Fibroblast of lung (primary cell): Measurements from ENCODE around the gene EPO. TPM values are rescaled to one million over a fixed set of nuclear protein-coding genes. Genes with fewer than 3 reads are reported as not detected.
"Not testable (repeated sequence)": the region's sequence is repeated elsewhere in the genome, so short reads cannot be mapped to it uniquely, and the experiment has no call there.

Experiments
- DNase-seq, 2 donors: peaks; one replicate each; pipeline versions ENCODE4 v3.0.0 to v3.0.0-alpha.2; 2010; ENCODE audit warnings: low read depth in 2 of 2
- H2AFZ ChIP-seq: 2 replicates; pipeline ENCODE4 v1.5.1; 2012; ENCODE audit warnings: low read length, control low read depth, inconsistent platforms
- H3K27ac ChIP-seq: 2 replicates; pipeline ENCODE4 v1.5.1; 2011; ENCODE audit warnings: low read length, control low read depth; ENCODE audit not compliant: insufficient read depth
- H3K27me3 ChIP-seq: 2 replicates; pipeline ENCODE4 v1.5.1; 2011; ENCODE audit warnings: mild to moderate bottlenecking, low read length; ENCODE audit not compliant: control insufficient read depth, insufficient read depth
- H3K36me3 ChIP-seq: 2 replicates; pipeline ENCODE4 v1.5.1; 2011; ENCODE audit warnings: low read length; ENCODE audit not compliant: control insufficient read depth, insufficient read depth
- H3K4me1 ChIP-seq: 2 replicates; pipeline ENCODE4 v1.5.1; 2011; ENCODE audit warnings: low read length; ENCODE audit not compliant: control insufficient read depth, insufficient read depth; ENCODE audit errors: extremely low read depth
- H3K4me2 ChIP-seq: 2 replicates; pipeline ENCODE4 v1.5.1; 2011; ENCODE audit warnings: low read length, control low read depth; ENCODE audit not compliant: insufficient read depth; ENCODE audit errors: extremely low read depth
- H3K4me3 ChIP-seq, 4 experiments: fragments of 200-600 bp in 1 of 4; sonication (generic) in 1 of 4; replicated peaks in 1 of 4; 2 replicates each; pipeline ENCODE4 v1.5.1; 2011 to 2016; ENCODE audit warnings: low read length in 4 of 4, low read depth in 3 of 4, mild to moderate bottlenecking in 3 of 4, control low read depth in 2 of 4, inconsistent platforms in 1 of 4, mixed read lengths in 1 of 4; ENCODE audit not compliant: insufficient read depth in 1 of 4; ENCODE audit errors: control extremely low read depth in 1 of 4
- H3K79me2 ChIP-seq: 2 replicates; pipeline ENCODE4 v1.5.1; 2012; ENCODE audit warnings: mild to moderate bottlenecking, low read length, inconsistent platforms; ENCODE audit not compliant: control insufficient read depth, insufficient read depth
- H3K9ac ChIP-seq: 2 replicates; pipeline ENCODE4 v1.5.1; 2011; ENCODE audit warnings: mild to moderate bottlenecking, low read length, control low read depth; ENCODE audit not compliant: insufficient read depth
- H3K9me3 ChIP-seq: 2 replicates; pipeline ENCODE4 v1.5.1; 2012; ENCODE audit warnings: low read depth, low read length; ENCODE audit not compliant: control insufficient read depth, insufficient read depth
- H4K20me1 ChIP-seq: 2 replicates; pipeline ENCODE4 v1.5.1; 2011; ENCODE audit warnings: low read length; ENCODE audit not compliant: control insufficient read depth, insufficient read depth; ENCODE audit errors: extremely low read depth
- CTCF ChIP-seq, 2 donors: IDR thresholded peaks in 1 of 2; conservative IDR thresholded peaks in 1 of 2; 1 replicate in 1 of 2; 2 replicates in 1 of 2; pipeline ENCODE4 v1.5.1; 2011 to 2012; ENCODE audit warnings: low read length in 2 of 2, control low read depth in 1 of 2, inconsistent platforms in 1 of 2, low read depth in 1 of 2, mild to moderate bottlenecking in 1 of 2
- EZH2 ChIP-seq: IDR thresholded peaks from 2 replicates; pipeline ENCODE4 v1.5.1; 2012; ENCODE audit warnings: low read length, control low read depth, mild to moderate bottlenecking; ENCODE audit errors: missing control alignments
- polyA plus RNA-seq, 2 donors: library from polyadenylated mRNA; depleted of rRNA in 1 of 2; stranded (reverse) in 1 of 2; unstranded in 1 of 2; fragments of >200 nt; gene quantifications; 2 replicates each; pipeline ENCODE4 v1.2.1, GENCODE V29; 2011 to 2012; ENCODE audit warnings: missing spikeins in 1 of 2
- total RNA-seq: library from RNA; depleted of rRNA; stranded (reverse); fragments of >200 nt; gene quantifications from 2 replicates; pipeline ENCODE4 v1.2.1, GENCODE V29; 2014

The EPO gene
- total and polyA plus RNA-seq, 2 donors (not counting 1 experiment from before 2014, with no cell fraction given): not detected

GRCh38 chr7:100696123-100696521 is 24.1 kb upstream of the EPO start:
- H3K4me1 ChIP-seq: peaks cover 6% of the 10 kb centered on the region
- no peak for DNase-seq
- peaks cover 1% of the 10 kb centered on the region for H3K27me3 ChIP-seq
- no peak overlapping the region for H2AFZ ChIP-seq
- no peak overlapping the region for H3K9ac ChIP-seq
- H4K20me1 ChIP-seq: no peaks in the 10 kb centered on the region
- no peak overlapping the region for H3K4me2 ChIP-seq
- H3K36me3 ChIP-seq: no peaks in the 10 kb centered on the region
- H3K9me3 ChIP-seq: no peaks in the 10 kb centered on the region
- no peak for TF ChIP-seq EZH2
- no peak for TF ChIP-seq CTCF (conservative IDR thresholded peaks at IDR 0.05 in 1 of 2, IDR thresholded peaks at IDR 0.05 in 1 of 2; ENCODE audit: low read depth in 1 of 2, low read length in 2 of 2)
- no peak overlapping the region for H3K27ac ChIP-seq
- peaks cover 25% of the 10 kb centered on the region for H3K79me2 ChIP-seq
- H3K4me3 ChIP-seq: no peak overlapping the region

GRCh38 chr7:100699018-100699417 is 21.2 kb upstream of the EPO start:
- no peaks in the 10 kb centered on the region for H3K79me2 ChIP-seq
- H4K20me1 ChIP-seq: no peaks in the 10 kb centered on the region
- no peak for DNase-seq
- no peaks in the 10 kb centered on the region for H3K4me1 ChIP-seq
- H3K4me3 ChIP-seq: no peak overlapping the region
- H3K9me3 ChIP-seq: no peaks in the 10 kb centered on the region
- H3K36me3 ChIP-seq: no peaks in the 10 kb centered on the region
- no peak overlapping the region for H3K4me2 ChIP-seq
- no peak overlapping the region for H3K27ac ChIP-seq
- peaks cover 6% of the 10 kb centered on the region for H3K27me3 ChIP-seq
- no peak overlapping the region for H2AFZ ChIP-seq
- H3K9ac ChIP-seq: no peak overlapping the region
- TF ChIP-seq EZH2 (no peak), CTCF (conservative IDR thresholded peaks at IDR 0.05 in 1 of 2, IDR thresholded peaks at IDR 0.05 in 1 of 2; ENCODE audit: low read depth in 1 of 2, low read length in 2 of 2) (no peak)

DNA sequence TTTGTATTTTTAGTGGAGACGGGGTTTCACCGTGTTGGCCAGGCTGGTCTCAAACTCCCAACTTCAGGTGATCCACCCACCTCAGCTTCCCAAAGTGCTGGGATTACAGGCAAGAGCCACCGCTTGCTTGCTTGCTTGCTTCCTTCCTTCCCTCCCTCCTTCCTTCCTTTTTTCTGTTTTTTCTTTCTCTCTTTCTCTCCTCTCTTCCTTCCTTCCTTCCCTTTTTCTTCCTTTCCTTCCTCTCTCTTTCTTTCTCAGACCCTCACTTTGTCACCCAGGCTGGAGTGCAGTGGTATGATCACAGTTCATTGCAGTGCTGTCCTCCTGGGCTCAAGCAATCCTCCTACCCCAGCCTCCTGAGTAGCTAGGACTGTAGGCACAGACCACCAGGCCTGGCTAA is 19.2 kb upstream of the EPO start:
- H2AFZ ChIP-seq, H4K20me1 ChIP-seq, H3K79me2 ChIP-seq, H3K9ac ChIP-seq, H3K4me2 ChIP-seq, H3K27ac ChIP-seq, DNase-seq, H3K9me3 ChIP-seq, H3K36me3 ChIP-seq, H3K4me3 ChIP-seq, H3K4me1 ChIP-seq, H3K27me3 ChIP-seq: not testable (repeated sequence)
